ENCODE results near the gene RND3.

Gene RND3

GRCh38 chr2:150483532-150483931, 3.9 kb downstream of the RND3 start:
- no peak for DNase-seq
- no peak overlapping the region for H3K4me3 ChIP-seq (ENCODE audit: low read depth, low read length)
- no peak for TF ChIP-seq CTCF (IDR thresholded peaks at IDR 0.05; ENCODE audit: low read depth, low read length)
- peaks cover 10% of the 10 kb centered on the region; the same call in 1 of the 2 replicates for H3K36me3 ChIP-seq
- H3K27me3 ChIP-seq = no peaks in the 10 kb centered on the region
- no peaks in the 10 kb centered on the region for H3K9me3 ChIP-seq
- no peaks in the 10 kb centered on the region for H3K4me1 ChIP-seq

- Histone ChIP-seq H3K4me1 (no peaks in the 10 kb centered on the region), H3K27me3 (no peaks in the 10 kb centered on the region), H3K36me3 (peaks cover 10% of the 10 kb centered on the region; the same call in 1 of the 2 replicates), H3K9me3 (no peaks in the 10 kb centered on the region), H3K4me3 (ENCODE audit: low read depth, low read length) (no peak overlapping the region)
- no peak for TF ChIP-seq CTCF (IDR thresholded peaks at IDR 0.05; ENCODE audit: low read depth, low read length)
- no peak for DNase-seq
Measured at GRCh38 chr2:150482667-150483400, 4.6 kb downstream of the RND3 start.

GRCh38 chr2:150482111-150482510, 5.4 kb downstream of the RND3 start:
- Histone ChIP-seq H3K36me3 (peaks cover 10% of the 10 kb centered on the region; the same call in 1 of the 2 replicates), H3K27me3 (no peaks in the 10 kb centered on the region), H3K4me3 (ENCODE audit: low read depth, low read length) (no peak overlapping the region), H3K4me1 (no peaks in the 10 kb centered on the region), H3K9me3 (no peaks in the 10 kb centered on the region)
- DNase-seq = no peak
- TF ChIP-seq CTCF (IDR thresholded peaks at IDR 0.05; ENCODE audit: low read depth, low read length) = no peak

GRCh38 chr2:150480971-150481830, 6.3 kb downstream of the RND3 start:
- H3K4me1 ChIP-seq = no peaks in the 10 kb centered on the region
- TF ChIP-seq CTCF (IDR thresholded peaks at IDR 0.05; ENCODE audit: low read depth, low read length) = no peak

GRCh38 chr2:150480241-150480640, 7.2 kb downstream of the RND3 start:
- Histone ChIP-seq H3K4me1 (no peaks in the 10 kb centered on the region), H3K27me3 (no peaks in the 10 kb centered on the region), H3K36me3 (peaks cover 4% of the 10 kb centered on the region; the same call in 1 of the 2 replicates), H3K4me3 (ENCODE audit: low read depth, low read length) (no peak overlapping the region), H3K9me3 (no peaks in the 10 kb centered on the region)
- no peak for DNase-seq
- no peak for TF ChIP-seq CTCF (IDR thresholded peaks at IDR 0.05; ENCODE audit: low read depth, low read length)

More at GRCh38 chr2:150480971-150481830, 6.3 kb downstream of the RND3 start:
- no peak for DNase-seq
- H3K4me3 ChIP-seq (ENCODE audit: low read depth, low read length) = no peak overlapping the region
- H3K27me3 ChIP-seq = no peaks in the 10 kb centered on the region
- no peaks in the 10 kb centered on the region for H3K9me3 ChIP-seq
- H3K36me3 ChIP-seq = peaks cover 5% of the 10 kb centered on the region; the same call in 1 of the 2 replicates

All from BE2C (cell line).